GM19468 (cell line): Measurements from ENCODE around the gene LCE2D.
"Not testable (repeated sequence)": the region's sequence is repeated elsewhere in the genome, so short reads cannot be mapped to it uniquely, and the experiment has no call there.

Experiments
- ATAC-seq: cut with Tn5 transposase; IDR thresholded peaks from one replicate; pipeline ENCODE4 v1.9.1; 2021; ENCODE audit warnings: mild to moderate bottlenecking, moderate library complexity, moderate number of reproducible peaks; ENCODE audit not compliant: unreplicated experiment; ENCODE audit errors: extremely low read depth

The LCE2D gene

GRCh38 chr1:152663098-152663497 lies at the start of gene LCE2D:
Gene LCE2D (plus strand): TSS chr1:152663380. CDS start chr1:152664106, 726 bp downstream.
- ATAC-seq = no peak

GRCh38 chr1:152613511-152613910 lies 49.7 kb upstream of the LCE2D start, which contains the start of gene LCE3B:
Gene LCE3B (plus strand): TSS chr1:152613811. CDS start chr1:152613811, 0 bp downstream.
- no peak for ATAC-seq

GRCh38 chr1:152621993-152622392 lies 41.2 kb upstream of the LCE2D start:
- no peak for ATAC-seq

- ATAC-seq = no peak
Observed at GRCh38 chr1:152622803-152623202, 40.4 kb upstream of the LCE2D start, which contains the start of gene LCE3A. Gene LCE3A (minus strand): TSS chr1:152623103. CDS start chr1:152623103, 0 bp downstream.

- ATAC-seq = no peak
Observed at GRCh38 chr1:152623203-152623844, 39.9 kb upstream of the LCE2D start.

GRCh38 chr1:152626744-152627143 lies 36.4 kb upstream of the LCE2D start:
- ATAC-seq = no peak

- no peak for ATAC-seq
Observed at GRCh38 chr1:152630596-152630995, 32.6 kb upstream of the LCE2D start.

- no peak for ATAC-seq
Observed at GRCh38 chr1:152640351-152640750, 22.8 kb upstream of the LCE2D start.

- ATAC-seq = no peak
Observed at GRCh38 chr1:152643945-152644344, 19.2 kb upstream of the LCE2D start.

GRCh38 chr1:152645146-152645545 lies 18.0 kb upstream of the LCE2D start:
- no peak for ATAC-seq

- ATAC-seq = no peak
Observed at GRCh38 chr1:152646656-152647055, 16.5 kb upstream of the LCE2D start.

- no peak for ATAC-seq
Observed at GRCh38 chr1:152654110-152654509, 9.1 kb upstream of the LCE2D start.

GRCh38 chr1:152656459-152656858 lies 6.7 kb upstream of the LCE2D start:
- ATAC-seq = no peak

GRCh38 chr1:152657677-152658076 lies 5.5 kb upstream of the LCE2D start:
- no peak for ATAC-seq

GRCh38 chr1:152658649-152659048 lies 4.5 kb upstream of the LCE2D start:
- no peak for ATAC-seq

- not testable (repeated sequence) for ATAC-seq
Observed at GRCh38 chr1:152666171-152666570, 3.0 kb downstream of the LCE2D start.

GRCh38 chr1:152667648-152668047 lies 4.5 kb downstream of the LCE2D start:
- no peak for ATAC-seq

- ATAC-seq = no peak
Observed at GRCh38 chr1:152673016-152673415, 9.8 kb downstream of the LCE2D start.

- ATAC-seq = not testable (repeated sequence)
Observed at GRCh38 chr1:152674983-152675382, 11.8 kb downstream of the LCE2D start, which contains the start of gene LCE2C. Gene LCE2C (plus strand): TSS chr1:152675279. CDS start chr1:152676016, 737 bp downstream.

GRCh38 chr1:152679459-152679858 lies 16.3 kb downstream of the LCE2D start:
- ATAC-seq = no peak

- ATAC-seq = no peak
Observed at GRCh38 chr1:152681616-152682015, 18.4 kb downstream of the LCE2D start.

GRCh38 chr1:152683846-152684245 lies 20.7 kb downstream of the LCE2D start:
- ATAC-seq = no peak
